Upper lobe of right lung (tissue), 1 donor: ENCODE measurements around the gene MRPL14. TPM values are rescaled to one million over a fixed set of nuclear protein-coding genes. Genes with fewer than 3 reads are reported as not detected.
A peak's percentile ranks its signal among the peaks of the same experiment; 100 is the strongest.

Source experiments
- ATAC-seq: fragments of 200-7000 bp; cut with Tn5 transposase; one replicate; pipeline ENCODE4 v1.9.1; 2020; ENCODE audit warnings: mild to moderate bottlenecking, moderate library complexity
- DNase-seq: peaks from one replicate; pipeline ENCODE4 v3.0.0-alpha.2; 2020
- H3K27ac ChIP-seq: fragments of 200-600 bp; one replicate; pipeline ENCODE4 v1.8.0; 2022
- H3K27me3 ChIP-seq: fragments of 200-600 bp; one replicate; pipeline ENCODE4 v1.8.0; 2022; ENCODE audit warnings: mild to moderate bottlenecking
- H3K36me3 ChIP-seq: fragments of 200-600 bp; one replicate; pipeline ENCODE4 v1.8.0; 2022
- H3K4me1 ChIP-seq: fragments of 200-600 bp; one replicate; pipeline ENCODE4 v1.8.0; 2022
- H3K4me3 ChIP-seq: fragments of 200-600 bp; one replicate; pipeline ENCODE4 v1.8.0; 2022; ENCODE audit warnings: mild to moderate bottlenecking
- H3K9me3 ChIP-seq: fragments of 200-600 bp; one replicate; pipeline ENCODE4 v1.8.0; 2022
- intact Hi-C: fragments of 100-400 bp; cut with DNase I; formaldehyde crosslinking; loops from one replicate; pipeline ENCODE4 v1.11.0; 2022
- total RNA-seq: library from RNA; stranded (reverse); fragmentation: NEBNext Ultra II Directional; extraction: Animal tissue kit (Norgen Biotek cat#: 25700); gene quantifications from one replicate; pipeline ENCODE4 v1.2.1, GENCODE V29; 2021
- TF ChIP-seq, protein P1 (sequence below): fragments of 200-600 bp; IDR thresholded peaks from one replicate; pipeline ENCODE4 v1.8.0; 2022; ENCODE audit warnings: antibody characterized with exemption
- donor health status: DM: no; HTN: yes; CAD: no; lungs with severe emphysema.

The MRPL14 gene
- total RNA-seq, 1 donor from 2014 or later = 94.1 TPM

DNA sequence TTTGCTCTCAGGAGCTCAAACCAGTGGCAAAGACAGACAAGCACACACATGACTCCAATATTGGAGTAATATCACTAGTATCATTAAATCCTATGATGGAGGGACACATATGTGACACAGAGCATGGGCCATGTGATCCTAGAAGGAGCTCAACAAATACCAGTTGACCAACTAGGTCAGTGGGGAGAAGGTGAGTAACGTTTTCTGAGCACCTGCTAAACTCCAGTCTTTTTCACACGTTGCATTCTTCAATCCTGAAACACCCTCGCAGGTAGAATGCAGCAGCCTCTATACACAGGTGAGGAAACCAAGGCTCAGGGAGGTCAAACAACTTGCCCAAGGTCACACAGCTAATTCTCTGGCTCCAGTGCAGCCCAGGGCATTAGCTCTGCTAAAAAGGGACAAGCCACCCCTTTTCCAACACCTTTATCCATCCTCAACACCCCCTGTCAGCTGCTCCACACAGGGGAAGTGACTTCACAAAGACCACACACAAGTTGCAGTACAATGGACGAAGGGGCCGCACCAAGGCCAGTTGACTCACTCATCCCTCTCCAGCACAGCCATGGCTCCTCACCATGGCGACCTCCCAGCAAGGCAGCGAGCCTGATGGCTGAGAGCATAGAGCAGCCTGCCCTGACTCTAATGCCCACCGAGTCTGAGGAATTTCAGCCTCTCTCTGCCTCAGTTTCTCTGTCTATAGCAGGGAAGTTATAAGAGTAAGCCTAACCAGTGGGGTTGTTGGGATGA is 35.8 kb upstream of the MRPL14 start:
- no peaks in the 10 kb centered on the region for H3K9me3 ChIP-seq
- ATAC-seq (no peak), DNase-seq (no peak)
- H3K4me1 ChIP-seq = no peaks in the 10 kb centered on the region
- H3K36me3 ChIP-seq = no peaks in the 10 kb centered on the region
- intact Hi-C loops = no loop called here
- TF ChIP-seq, protein P1, sequence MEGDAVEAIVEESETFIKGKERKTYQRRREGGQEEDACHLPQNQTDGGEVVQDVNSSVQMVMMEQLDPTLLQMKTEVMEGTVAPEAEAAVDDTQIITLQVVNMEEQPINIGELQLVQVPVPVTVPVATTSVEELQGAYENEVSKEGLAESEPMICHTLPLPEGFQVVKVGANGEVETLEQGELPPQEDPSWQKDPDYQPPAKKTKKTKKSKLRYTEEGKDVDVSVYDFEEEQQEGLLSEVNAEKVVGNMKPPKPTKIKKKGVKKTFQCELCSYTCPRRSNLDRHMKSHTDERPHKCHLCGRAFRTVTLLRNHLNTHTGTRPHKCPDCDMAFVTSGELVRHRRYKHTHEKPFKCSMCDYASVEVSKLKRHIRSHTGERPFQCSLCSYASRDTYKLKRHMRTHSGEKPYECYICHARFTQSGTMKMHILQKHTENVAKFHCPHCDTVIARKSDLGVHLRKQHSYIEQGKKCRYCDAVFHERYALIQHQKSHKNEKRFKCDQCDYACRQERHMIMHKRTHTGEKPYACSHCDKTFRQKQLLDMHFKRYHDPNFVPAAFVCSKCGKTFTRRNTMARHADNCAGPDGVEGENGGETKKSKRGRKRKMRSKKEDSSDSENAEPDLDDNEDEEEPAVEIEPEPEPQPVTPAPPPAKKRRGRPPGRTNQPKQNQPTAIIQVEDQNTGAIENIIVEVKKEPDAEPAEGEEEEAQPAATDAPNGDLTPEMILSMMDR = no peak
- H3K27me3 ChIP-seq = peaks cover 5% of the 10 kb centered on the region
- no peak overlapping the region for H3K27ac ChIP-seq
- no peak overlapping the region for H3K4me3 ChIP-seq

DNA sequence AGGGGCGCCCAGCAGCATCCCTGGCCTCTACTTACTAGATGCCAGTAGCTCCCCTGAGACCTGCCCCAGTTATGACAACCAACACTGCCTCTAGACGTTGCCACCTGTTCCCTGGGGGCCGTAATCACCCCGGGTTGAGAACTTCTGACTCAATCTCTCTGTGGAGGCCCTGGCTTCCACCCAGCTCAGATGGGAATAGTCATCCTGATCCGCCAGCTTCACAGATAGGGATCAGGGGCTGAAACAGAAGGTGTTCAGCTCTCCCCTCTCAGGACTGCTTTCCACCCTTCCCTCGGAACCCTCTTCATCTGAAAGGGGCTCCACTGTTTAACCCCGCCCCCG is 34.7 kb upstream of the MRPL14 start:
- peaks cover 5% of the 10 kb centered on the region for H3K27me3 ChIP-seq
- no peaks in the 10 kb centered on the region for H3K36me3 ChIP-seq
- TF ChIP-seq, protein P1 = no peak
- H3K9me3 ChIP-seq = no peaks in the 10 kb centered on the region
- H3K4me3 ChIP-seq = no peak overlapping the region
- H3K27ac ChIP-seq = no peak overlapping the region
- DNase-seq = no peak
- no peaks in the 10 kb centered on the region for H3K4me1 ChIP-seq
- no peak for ATAC-seq
- intact Hi-C loops = no loop called here

DNA sequence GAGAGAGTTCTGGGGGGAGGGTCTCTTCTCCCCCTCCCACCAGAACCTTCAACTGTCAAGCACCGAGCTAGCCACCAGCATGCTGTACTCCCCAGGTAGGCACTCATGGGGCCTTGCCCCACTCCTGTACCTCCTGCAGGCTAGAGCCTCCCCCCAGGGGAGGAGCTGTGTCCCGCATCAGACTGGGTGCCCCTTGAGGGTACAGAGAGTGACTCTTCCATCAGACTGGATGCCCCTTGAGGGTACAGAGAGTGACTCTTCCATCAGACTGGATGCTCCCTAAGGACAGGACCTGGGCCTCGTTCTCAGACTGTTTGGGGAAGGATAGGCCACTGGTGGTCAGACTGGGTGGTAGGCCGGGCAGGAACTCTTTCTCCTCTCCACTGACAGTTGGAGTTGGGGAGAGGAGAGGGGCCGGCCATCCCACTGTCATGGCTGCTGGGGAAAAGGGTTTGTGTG is 31.5 kb upstream of the MRPL14 start, which contains the start of gene CAPN11:
Gene CAPN11 (plus strand): TSS at position 51 of the 459 bp plus-strand sequence. CDS start 29 bp downstream, at position 80.
- no peak for DNase-seq
- TF ChIP-seq, protein P1 = no peak
- H3K4me3 ChIP-seq = no peak within 1 kb of the TSS
- peaks cover 5% of the 10 kb centered on the region for H3K27me3 ChIP-seq
- no peak for ATAC-seq
- intact Hi-C loops = no loop called here
- no peaks in the 10 kb centered on the region for H3K4me1 ChIP-seq
- no peaks in the 10 kb centered on the region for H3K9me3 ChIP-seq
- H3K36me3 ChIP-seq = peaks cover 3% of the 10 kb centered on the region
- no peak within 1 kb of the TSS for H3K27ac ChIP-seq

DNA sequence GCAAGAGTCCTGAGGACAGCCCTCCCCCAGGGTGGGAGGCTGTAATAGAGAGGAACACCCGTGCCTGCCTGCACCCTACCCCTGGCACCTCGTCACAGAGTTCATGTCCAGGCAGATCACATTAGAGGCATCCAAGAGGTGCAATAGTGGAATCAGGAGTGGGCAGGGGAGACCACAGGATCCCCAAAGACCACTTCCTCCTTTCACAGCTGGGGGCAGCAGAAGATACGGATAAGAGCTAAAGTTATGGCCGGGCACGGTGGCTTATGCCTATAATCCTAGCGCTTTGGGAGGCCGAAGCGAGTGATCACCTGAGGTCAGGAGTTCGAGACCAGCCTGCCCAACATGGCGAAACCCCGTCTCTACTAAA is 29.9 kb upstream of the MRPL14 start:
- Histone ChIP-seq H3K36me3 (peaks cover 9% of the 10 kb centered on the region), H3K9me3 (no peaks in the 10 kb centered on the region), H3K4me3 (no peak overlapping the region), H3K27ac (no peak overlapping the region), H3K4me1 (no peaks in the 10 kb centered on the region), H3K27me3 (no peaks in the 10 kb centered on the region)
- no peak for ATAC-seq
- intact Hi-C loops = no loop called here
- TF ChIP-seq, protein P1 = no peak
- no peak for DNase-seq

DNA sequence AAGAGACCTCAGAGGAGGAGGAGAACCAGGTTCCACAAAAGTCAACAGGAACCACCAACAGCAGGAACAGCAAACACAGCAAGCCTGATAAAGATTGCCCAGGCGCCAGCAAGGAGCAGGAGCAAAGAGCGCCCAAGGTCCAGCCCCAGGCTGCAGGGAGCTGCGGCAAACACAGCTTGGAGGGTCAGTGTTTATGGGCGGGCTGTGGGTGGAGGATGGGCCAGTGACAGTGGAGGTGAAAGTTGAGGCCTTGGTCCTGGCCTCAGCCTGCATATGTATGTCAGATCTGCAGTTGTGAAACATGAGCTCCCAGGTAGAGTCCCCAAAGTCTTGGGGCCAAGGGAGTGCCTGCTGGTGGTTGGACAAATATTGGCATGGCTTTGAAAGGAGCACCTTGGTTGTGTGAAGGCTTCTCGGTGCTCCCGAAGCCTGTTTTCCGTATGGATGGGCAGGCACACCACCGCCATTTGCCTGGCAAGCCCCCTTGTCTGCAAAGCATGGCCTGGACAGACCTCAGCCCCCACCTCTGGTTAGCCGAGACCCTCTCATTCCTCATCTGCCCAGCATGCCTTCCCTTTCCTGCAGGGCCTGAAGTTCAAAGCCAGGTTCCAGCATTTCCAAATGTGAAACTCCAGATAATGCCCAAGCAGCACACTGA is 29.4 kb upstream of the MRPL14 start:
- peaks cover 9% of the 10 kb centered on the region for H3K36me3 ChIP-seq
- peak; percentile 2 for ATAC-seq
- no peaks in the 10 kb centered on the region for H3K4me1 ChIP-seq
- no peak overlapping the region for H3K27ac ChIP-seq
- DNase-seq = no peak
- H3K4me3 ChIP-seq = no peak overlapping the region
- no peaks in the 10 kb centered on the region for H3K9me3 ChIP-seq
- no peaks in the 10 kb centered on the region for H3K27me3 ChIP-seq
- TF ChIP-seq, protein P1 = no peak
- intact Hi-C loops = no loop called here
